Raji (cell line): ENCODE results near the gene MYLK3.

Experiments used
- POLR2A ChIP-seq: IDR thresholded peaks from 2 replicates; pipeline ENCODE4 v1.6.1; 2011; ENCODE audit warnings: low read depth, low read length, control low read depth; ENCODE audit not compliant: insufficient read depth

MYLK3 gene

DNA sequence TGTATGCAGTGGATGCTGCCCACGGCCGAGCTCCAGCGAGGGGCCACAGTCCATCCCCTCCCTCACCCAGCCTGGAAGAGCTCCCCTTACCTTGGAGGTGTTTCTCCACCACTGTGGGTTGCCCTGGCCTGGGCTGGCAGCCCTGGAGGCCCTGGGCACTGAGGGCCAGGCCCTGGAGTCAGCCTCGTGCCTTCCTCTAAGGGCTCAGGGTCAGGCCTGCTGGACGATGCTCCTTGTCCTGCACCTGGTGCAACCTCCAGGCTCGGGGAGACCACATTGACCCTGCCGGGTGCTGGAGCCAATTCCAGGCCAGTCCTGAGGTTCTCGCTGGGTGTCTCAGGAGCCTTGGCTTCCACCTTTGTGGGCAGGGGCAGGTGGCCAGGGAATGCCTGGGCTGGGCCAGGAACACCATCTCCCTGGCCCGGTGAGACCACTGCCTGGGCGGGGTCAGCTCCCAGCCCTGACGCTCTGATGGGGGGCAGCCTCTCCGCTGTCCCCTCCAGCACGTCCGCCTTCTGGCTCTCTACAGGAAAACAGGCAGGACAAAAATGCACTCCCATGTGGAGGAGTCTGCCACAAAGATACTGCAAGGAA, 10.4 kb downstream of the MYLK3 start:
- TF ChIP-seq POLR2A: no peak

DNA sequence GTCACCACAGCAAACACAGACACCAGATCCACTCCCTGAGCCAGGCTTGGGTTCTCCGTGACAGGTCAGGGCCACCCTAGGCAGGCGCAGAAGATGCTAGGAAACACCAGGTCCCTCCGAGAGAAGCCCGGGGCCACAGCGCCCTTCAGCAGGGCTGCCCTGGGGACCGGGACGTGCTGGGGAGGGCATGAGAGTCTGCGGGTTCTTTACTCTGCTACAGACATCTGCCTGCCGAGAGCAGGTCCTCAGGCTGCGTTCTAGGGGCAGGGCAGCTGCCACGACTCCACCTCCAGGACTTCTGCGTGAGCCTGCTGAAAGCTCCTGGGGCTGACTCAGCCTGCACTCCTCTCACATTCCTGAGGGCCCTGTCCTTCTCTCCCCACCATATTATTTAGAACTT, 11.4 kb downstream of the MYLK3 start:
- TF ChIP-seq POLR2A: no peak

DNA sequence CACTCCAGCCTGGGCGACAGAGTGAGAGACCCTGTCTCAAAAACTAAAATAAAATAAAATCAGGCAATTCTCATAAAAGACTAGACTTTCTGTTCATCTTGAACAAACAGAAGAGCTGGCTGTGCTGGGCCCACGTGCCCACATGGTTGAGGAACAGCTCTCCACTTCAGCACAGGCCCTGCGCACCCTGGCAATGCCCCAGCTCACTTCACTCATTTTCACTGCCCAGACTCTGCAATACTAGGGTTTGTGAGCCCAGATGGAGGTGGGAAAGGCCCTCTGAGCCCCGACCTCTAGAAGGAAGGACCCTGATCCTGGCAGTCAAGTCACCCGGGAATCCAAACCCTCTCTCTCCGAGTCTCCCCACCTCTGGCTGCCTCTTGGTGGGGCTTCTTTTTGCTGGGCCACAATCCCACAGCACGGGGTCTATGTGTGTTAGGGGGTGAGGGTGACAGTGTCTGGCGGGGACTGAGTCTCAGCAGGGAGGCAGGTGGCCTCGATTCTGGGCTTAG, 14.8 kb downstream of the MYLK3 start:
- TF ChIP-seq POLR2A: no peak

DNA sequence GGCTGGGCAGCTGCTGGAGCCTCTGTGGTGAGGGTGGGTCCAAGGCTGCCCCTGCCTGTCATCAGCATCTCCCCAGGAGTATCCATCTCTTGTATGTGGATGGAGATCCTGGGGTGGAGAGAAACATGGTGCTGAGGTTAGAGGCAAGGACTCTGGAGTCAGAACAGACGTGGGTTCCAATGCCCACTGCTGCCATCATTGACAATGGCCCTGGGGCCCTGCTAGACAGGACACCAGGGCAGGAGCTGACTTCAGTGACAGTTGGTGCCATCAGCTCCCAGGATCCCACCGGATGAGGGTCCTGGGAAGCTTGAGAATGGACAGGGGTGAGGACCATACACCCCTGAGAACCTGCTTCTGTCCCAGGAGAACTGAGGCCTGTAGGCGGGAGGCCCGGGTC, 15.6 kb downstream of the MYLK3 start:
- no peak for TF ChIP-seq POLR2A

DNA sequence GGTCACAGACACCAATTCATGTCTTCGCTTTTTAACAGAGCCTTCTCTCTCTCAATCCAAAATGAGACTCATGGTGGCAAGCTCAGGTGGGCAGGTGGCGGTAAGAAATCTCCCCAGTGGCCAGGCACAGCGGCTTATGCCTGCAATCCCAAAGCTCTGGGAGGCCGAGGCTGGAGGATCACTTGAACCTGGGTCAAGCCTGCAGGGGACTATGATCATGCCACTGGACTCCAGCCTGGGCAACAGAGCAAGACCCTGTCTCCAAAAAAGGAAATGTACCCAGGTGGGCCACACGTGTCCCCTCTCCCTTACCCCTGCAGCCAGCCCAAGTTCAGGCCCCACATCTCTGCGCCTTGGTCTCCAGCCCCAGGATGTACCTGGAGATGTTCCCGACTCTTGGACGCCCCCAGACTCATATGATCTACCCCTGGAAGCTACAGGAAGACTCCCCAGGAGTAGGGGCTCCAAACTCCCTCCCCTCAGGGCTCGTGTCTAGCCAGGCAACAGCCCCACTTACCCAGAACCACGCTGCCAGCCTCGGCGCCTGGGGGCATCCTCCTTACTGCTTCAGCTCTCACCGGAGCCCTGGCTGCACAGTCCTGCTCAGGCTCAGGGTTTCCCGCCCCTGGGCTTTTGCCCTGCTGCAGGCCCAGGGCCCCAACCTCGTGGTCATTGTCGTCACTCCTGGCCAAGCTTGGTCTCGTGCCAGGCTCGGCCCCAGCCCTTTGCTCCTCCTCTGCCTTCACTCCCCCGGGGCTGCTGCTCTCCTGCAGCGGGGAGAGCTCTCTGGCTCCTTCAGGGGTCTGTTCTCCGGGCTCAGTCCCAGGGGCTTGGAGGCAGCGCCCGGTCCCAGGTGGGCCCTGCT, 16.2 kb downstream of the MYLK3 start:
- TF ChIP-seq POLR2A: no peak

DNA sequence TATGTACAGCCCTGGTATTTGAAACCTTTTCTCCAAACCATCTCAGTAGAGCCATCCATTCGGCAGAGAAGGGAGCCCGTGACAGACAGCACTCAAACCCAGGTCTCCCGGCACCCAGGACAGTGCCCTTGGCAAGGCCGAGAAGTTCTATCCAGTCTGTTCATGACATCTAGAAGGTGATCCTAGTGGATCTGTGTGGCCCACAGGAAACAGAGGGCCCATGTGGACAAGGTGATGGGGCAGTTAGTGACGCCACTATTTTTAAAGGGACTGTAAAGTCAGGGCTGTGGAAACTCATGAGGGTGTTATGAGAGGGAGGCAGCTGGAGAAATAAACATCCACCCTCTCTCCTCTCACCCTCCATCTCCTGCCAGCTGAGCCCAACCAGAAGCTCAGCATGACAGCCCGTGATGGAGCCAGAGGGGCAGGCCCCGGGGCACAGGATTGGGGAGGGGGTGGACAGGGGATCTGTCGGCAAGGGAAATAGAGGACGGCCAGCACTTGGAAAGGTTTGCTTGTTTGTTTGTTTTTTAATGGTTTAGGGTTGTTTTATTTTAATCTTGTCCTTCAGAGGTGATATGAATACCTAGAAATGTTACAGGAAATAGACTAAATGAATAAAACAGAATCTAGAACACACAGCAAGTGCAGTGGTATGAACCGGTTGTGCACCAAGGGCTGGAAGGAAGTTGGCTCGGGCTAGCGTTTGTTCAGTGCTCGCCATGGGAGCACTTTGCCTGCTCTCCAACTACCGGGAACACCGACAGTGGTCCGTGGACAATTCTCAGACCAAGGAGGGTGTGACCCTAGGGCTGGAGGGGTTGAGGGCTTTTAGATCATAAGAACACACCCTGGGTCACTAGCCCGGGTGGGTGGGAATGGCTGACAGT, 17.1 kb downstream of the MYLK3 start:
- no peak for TF ChIP-seq POLR2A

DNA sequence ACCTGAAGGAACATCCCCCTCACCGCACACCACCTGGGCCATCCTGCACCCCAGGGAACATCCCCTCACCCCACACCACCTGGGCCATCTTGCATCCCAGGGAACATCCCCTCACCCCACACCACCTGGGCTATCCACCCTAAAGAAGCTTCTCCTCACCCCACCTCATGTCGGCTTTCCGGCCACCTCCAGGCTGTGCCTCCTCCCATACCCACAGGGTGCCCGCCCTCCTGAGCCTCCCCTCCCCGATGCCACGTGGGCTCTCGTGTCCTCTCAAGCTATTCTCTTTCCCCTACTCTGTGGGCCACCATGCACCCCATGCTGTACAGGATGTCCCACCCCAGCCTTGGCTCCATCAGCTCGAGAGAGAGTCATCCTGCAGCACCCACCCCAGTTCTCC, 18.0 kb downstream of the MYLK3 start:
- no peak for TF ChIP-seq POLR2A

DNA sequence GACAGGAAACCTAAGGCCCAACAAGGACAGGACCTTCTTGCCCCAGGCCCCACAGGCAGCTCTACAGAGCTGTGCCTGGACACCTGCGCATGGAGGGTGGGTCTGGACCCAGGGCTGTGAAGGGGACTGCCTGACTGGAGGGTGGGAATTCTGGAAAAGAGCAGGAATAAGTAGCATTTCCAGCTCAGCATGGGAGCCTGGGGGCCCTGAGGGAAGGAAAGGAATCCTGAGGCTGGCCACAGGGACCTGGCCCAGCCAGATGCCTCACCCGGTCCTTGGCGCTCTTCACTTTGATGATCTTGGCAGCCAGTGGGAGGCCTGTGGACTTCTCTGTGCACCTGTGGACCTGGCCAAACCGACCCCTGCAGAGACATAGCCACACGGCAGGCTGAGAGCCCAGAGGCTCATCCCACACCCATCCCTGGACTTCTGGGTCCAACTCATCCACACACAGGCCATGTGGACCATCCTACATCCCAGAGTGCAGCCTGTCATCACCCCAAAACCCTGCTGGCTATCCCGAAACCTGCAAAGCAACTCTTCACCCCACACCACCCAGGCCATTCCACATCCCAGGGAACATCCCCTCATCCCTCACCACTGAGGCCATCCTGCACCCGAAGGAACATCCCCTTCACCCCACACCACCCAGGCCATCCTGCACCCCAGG, 18.7 kb downstream of the MYLK3 start:
- no peak for TF ChIP-seq POLR2A

DNA sequence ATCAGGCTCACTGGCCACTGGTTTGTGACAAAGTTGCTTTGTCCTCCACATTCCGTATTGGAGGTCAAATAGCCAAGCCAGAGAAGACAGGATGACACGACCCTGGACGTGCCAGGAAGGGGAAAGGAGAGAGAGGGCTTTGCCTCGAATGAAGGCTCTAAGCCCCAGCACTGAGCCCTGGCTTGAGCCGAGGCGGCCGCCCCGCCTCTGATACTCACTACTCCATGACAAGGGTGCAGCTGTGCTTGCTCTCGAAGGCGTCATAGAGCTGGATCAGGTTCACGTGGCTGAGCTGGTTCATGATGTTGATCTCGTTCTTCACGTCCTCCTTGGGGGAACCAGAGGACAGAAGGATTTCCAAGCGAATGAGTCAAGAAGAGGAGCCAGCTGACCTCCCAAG, 19.3 kb downstream of the MYLK3 start:
- TF ChIP-seq POLR2A: no peak

DNA sequence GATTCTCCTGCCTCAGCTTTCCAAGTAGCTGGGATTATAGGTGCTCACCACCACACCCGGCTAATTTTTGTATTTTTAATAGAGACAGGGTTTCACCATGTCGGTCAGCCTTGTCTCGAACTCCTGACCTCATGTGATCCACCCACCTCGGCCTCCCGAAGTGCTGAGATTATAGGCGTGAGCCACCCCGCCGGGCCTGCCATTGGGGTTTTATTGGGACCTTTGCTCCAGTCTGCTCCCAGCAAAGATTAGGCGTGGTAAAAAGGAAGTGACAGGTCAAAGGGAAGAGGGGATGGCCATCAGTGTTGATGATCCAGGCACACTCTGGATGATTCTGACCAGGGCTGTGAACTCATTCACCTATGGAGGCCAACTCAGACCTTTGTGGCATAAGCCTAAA, 20.5 kb downstream of the MYLK3 start:
- TF ChIP-seq POLR2A: no peak

DNA sequence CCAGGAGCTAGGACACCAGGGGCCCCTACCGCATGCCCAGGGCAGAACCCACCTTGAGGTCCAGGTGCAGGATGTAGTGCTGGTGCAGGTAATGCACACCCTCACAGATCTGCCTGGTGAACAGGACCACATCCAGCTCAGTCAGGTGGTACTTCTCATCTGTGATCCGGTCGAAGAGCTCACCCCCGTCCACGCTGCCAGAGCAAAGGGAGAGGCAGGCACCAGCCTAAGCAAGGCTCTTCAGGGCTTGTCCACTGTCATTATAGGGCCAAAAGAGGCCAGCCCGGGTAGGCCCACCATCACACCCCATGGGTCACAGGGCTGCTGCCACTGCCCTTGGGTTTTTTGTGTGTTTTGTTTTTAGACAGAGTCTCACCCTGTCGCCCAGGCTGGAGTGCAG, 21.0 kb downstream of the MYLK3 start:
- no peak for TF ChIP-seq POLR2A

DNA sequence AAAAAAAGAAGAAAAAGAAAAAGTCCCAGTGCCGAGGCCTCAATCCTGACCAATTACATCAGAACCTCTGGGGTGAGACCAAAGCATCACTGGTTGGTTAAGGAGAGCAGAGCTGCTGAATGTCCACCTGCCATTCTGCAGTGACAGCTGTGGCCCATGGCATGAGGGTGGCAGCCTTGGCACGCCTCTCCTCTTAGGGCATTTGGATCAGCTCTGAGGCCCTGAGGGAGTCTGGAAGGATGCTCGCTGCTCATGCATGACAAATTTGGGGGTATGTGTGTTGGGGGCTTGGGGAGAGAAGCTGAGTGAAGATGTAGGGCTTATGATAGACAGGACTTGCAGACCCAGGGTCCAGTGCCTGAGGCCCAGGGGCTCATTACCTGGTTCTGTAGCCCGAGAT, 26.3 kb downstream of the MYLK3 start:
- no peak for TF ChIP-seq POLR2A

DNA sequence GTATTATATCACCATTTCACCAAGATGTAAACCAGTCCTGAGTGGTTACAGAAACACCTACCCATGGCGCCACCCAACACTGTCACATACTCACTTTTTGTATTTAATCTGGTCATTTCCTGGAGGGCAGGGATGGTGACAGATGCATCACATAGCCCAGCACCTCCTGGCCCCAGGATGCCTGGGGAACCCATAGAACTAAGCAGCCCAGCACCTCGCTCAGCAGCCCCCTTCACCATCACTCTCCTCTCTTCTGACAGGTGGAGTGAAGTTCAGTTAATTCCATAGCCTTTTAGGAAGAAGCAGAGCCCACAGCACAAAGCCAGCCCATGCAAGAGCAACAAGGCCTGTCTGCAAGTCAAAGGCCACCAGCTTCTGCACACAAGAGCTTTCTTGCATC, 27.5 kb downstream of the MYLK3 start:
- no peak for TF ChIP-seq POLR2A

DNA sequence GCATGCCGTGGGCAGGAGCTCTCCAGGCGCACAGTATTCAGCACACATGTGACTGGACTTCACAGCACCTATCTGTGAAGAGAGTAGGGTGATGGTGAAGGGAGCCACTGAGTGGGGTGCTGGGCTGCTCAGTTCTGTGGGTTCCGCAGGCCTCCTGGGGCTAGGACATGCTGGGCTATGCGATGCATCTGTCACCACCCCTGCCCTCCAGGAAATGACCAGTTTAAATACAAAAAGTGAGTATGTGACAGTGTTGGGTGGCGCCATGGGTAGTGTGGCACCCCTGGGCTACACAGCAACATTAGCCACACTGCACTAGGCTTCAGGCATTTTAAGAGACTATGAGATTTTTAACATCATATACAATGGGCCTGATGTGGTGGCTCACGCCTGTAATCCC, 28.6 kb downstream of the MYLK3 start:
- no peak for TF ChIP-seq POLR2A

DNA sequence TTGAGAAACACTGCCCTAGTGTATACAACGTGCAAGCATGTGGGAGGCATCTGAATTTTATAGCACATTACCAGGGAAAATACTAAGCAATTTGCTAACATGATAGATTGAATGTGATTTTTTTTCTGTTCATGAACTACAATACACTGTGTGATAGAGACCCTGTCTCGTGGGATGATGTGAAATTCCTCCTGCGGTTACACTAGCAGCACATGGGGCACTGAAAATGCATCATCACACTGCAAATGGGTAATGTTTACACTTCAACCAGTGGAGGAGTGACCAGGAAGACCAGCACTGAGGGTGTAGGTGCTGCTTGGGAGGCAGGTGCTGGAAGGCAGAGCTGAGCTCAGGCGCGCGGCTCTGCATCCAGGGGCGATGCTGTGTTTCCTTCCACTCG, 29.9 kb downstream of the MYLK3 start:
- no peak for TF ChIP-seq POLR2A
